Sciatic nerve (tissue), 2 donors: ENCODE data around the gene MARS2. TPM values are rescaled to one million over a fixed set of nuclear protein-coding genes. Genes with fewer than 3 reads are reported as not detected.
"Not testable (repeated sequence)": the region's sequence is repeated elsewhere in the genome, so short reads cannot be mapped to it uniquely, and the experiment has no call there.

ENCODE experiments used
- ATAC-seq: fragments of 200-7000 bp; cut with Tn5 transposase; one replicate; pipeline ENCODE4 v1.9.1; 2020; ENCODE audit warnings: mild to moderate bottlenecking, moderate library complexity
- DNase-seq: peaks from one replicate; pipeline ENCODE4 v3.0.0-alpha.2; 2020; ENCODE audit warnings: low spot score
- intact Hi-C: fragments of 100-400 bp; cut with DNase I; formaldehyde crosslinking; loops from one replicate; pipeline ENCODE4 v1.14.2; 2022
- total RNA-seq: library from RNA; stranded (reverse); fragmentation: NEBNext Ultra II Directional; extraction: Animal tissue kit (Norgen Biotek cat#: 25700); gene quantifications from one replicate; pipeline ENCODE4 v1.2.1, GENCODE V29; 2021
- donor health status: DM: no; HTN: no; CAD: no.
- donor health status: DM: no; HTN: no; CAD: no.

The MARS2 gene
- 3.1 TPM for total RNA-seq

- DNase-seq, result peak; percentile 95
- peak; percentile 98 for ATAC-seq
- intact Hi-C loops, result loop anchor here (10.0 kb wide), 1 partner anchor 211 kb away; the partner anchor contains the start of gene HSPD1
Observed at GRCh38 chr2:197705121-197705911, at the start of gene MARS2. Gene MARS2, plus strand, starts transcription at chr2:197705369. Its CDS starts 37 bp downstream, at chr2:197705406.

GRCh38 chr2:197657562-197657961 is 47.6 kb upstream of the MARS2 start:
- no peak for ATAC-seq
- intact Hi-C loops, result no loop called here
- no peak for DNase-seq

GRCh38 chr2:197661626-197662025 is 43.5 kb upstream of the MARS2 start:
- DNase-seq (no peak), ATAC-seq (no peak)
- intact Hi-C loops, result no loop called here

- DNase-seq, result no peak
- ATAC-seq, result no peak
- intact Hi-C loops, result no loop called here
Observed at GRCh38 chr2:197666277-197666676, 38.9 kb upstream of the MARS2 start.

- no peak for ATAC-seq
- intact Hi-C loops, result no loop called here
- DNase-seq, result no peak
Observed at GRCh38 chr2:197668296-197668695, 36.9 kb upstream of the MARS2 start.

GRCh38 chr2:197669077-197669476 is 36.1 kb upstream of the MARS2 start:
- DNase-seq, result no peak
- ATAC-seq, result no peak

GRCh38 chr2:197672371-197672893 is 32.7 kb upstream of the MARS2 start:
- ATAC-seq (no peak), DNase-seq (no peak)
- intact Hi-C loops, result no loop called here

More at GRCh38 chr2:197669077-197669476, 36.1 kb upstream of the MARS2 start:
- intact Hi-C loops, result no loop called here

GRCh38 chr2:197673106-197673505 is 32.1 kb upstream of the MARS2 start:
- ATAC-seq (no peak), DNase-seq (no peak)
- intact Hi-C loops, result no loop called here

- intact Hi-C loops, result no loop called here
- DNase-seq (no peak), ATAC-seq (no peak)
Observed at GRCh38 chr2:197673606-197674005, 31.6 kb upstream of the MARS2 start.

GRCh38 chr2:197674060-197674459 is 31.1 kb upstream of the MARS2 start:
- DNase-seq (no peak), ATAC-seq (no peak)
- intact Hi-C loops, result no loop called here

- peak; percentile 84 for ATAC-seq
- DNase-seq, result no peak
- intact Hi-C loops, result no loop called here
Observed at GRCh38 chr2:197674591-197674990, 30.6 kb upstream of the MARS2 start.

GRCh38 chr2:197675246-197675645 is 29.9 kb upstream of the MARS2 start, which contains the start of gene RFTN2:
Gene RFTN2, minus strand, starts transcription at chr2:197675587. Its CDS starts 129 bp downstream, at chr2:197675458.
- ATAC-seq, result peak; percentile 38
- no peak for DNase-seq
- intact Hi-C loops, result no loop called here

- intact Hi-C loops, result no loop called here
- no peak for DNase-seq
- ATAC-seq, result peak; percentile 84
Observed at GRCh38 chr2:197675711-197676188, 29.4 kb upstream of the MARS2 start.

- DNase-seq (no peak), ATAC-seq (no peak)
- intact Hi-C loops, result no loop called here
Observed at GRCh38 chr2:197677056-197677455, 28.1 kb upstream of the MARS2 start.

GRCh38 chr2:197677483-197677882 is 27.7 kb upstream of the MARS2 start:
- DNase-seq, result no peak
- no peak for ATAC-seq
- intact Hi-C loops, result no loop called here

GRCh38 chr2:197695206-197695605 is 10.0 kb upstream of the MARS2 start:
- intact Hi-C loops, ATAC-seq, DNase-seq: not testable (repeated sequence)

GRCh38 chr2:197695971-197696370 is 9.2 kb upstream of the MARS2 start:
- intact Hi-C loops, DNase-seq, ATAC-seq: not testable (repeated sequence)

- intact Hi-C loops, DNase-seq, ATAC-seq: not testable (repeated sequence)
Observed at GRCh38 chr2:197696571-197696970, 8.6 kb upstream of the MARS2 start.

- intact Hi-C loops, result loop anchor here (10.0 kb wide), 1 partner anchor 205 kb away; the partner anchor contains the start of gene HSPD1
- ATAC-seq, result not testable (repeated sequence)
Observed at GRCh38 chr2:197699724-197700123, 5.4 kb upstream of the MARS2 start.

GRCh38 chr2:197700960-197701359 is 4.2 kb upstream of the MARS2 start:
- no peak for ATAC-seq
- no peak for DNase-seq
- intact Hi-C loops, result loop anchor here (10.0 kb wide), 1 partner anchor 206 kb away; the partner anchor contains the start of gene HSPD1

More at GRCh38 chr2:197699724-197700123, 5.4 kb upstream of the MARS2 start:
- not testable (repeated sequence) for DNase-seq
